Stimulated activated CD8-positive, alpha-beta memory T cell treated with anti-CD3 and anti-CD28 coated beads, Interleukin-4, amount 100 ng/mL, for 1 hour (primary cell): Measurements from ENCODE around the gene DEFB128.

Source experiments
- DNase-seq, 2 donors: peaks; one replicate each; pipeline ENCODE4 v3.0.0-alpha.2; 2020; ENCODE audit warnings: low read depth in 2 of 2, low spot score in 1 of 2

Gene DEFB128

DNA sequence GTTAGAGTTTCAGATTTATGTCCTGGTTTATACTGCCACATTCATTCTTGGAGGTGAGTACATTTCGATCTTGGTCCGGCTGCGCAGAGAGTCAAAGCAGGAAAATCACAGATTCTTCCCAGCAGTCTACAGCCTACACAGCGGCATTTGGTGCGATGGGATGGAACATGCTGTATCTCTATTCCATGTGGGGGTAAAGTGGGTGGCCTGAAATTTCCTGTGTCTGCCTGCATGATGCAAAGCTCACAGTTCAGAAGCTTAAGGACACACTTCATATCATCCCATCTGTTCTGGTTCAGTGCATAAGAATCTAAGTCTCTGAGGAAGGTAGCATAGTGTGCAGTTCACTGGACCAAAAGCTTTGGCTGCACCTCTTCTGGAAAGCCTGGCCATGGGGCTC, 32.4 kb downstream of the DEFB128 start, which contains the start of gene DEFB127:
Gene DEFB127, plus strand, starts transcription at position 301 of the 400 bp plus-strand sequence. Its CDS starts 91 bp downstream, at position 392.
- no peak for DNase-seq

DNA sequence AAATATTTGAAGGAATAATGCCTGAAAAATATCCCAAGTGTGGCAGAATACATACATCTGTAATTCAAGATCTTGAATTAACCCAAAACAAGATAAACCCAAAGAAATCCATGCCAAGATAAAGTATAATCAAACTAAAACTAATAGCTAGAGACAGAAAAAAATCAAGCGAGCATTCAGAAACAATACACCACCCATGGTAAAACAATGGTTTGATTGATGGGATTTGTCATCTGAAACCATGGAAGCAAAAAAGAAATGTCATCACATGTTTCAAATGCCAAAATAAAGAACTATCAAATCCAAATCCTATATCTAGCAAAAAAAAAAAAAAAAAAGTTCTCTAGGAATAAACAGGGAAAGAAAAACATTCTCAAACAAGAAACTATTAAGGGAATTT, 37.4 kb downstream of the DEFB128 start:
- no peak for DNase-seq

DNA sequence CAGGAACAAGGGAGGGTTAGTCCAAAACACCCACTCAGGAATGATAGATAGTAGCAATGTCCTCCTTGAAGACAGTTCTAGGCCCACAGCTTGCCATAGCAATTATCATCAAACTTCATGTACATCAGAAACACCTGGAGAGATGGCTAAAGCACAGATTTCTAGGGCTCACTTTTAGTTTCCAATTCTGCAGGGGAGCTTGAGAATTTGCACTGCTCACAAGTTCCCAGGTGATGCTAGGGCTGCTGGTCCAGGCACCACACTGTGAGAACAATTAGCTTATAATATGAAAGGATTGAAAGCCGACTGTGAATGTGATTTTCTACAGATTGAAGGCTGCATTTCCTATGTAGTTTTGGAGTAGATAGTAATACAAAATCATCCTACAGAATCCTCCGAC, 43.6 kb downstream of the DEFB128 start:
- DNase-seq = no peak

DNA sequence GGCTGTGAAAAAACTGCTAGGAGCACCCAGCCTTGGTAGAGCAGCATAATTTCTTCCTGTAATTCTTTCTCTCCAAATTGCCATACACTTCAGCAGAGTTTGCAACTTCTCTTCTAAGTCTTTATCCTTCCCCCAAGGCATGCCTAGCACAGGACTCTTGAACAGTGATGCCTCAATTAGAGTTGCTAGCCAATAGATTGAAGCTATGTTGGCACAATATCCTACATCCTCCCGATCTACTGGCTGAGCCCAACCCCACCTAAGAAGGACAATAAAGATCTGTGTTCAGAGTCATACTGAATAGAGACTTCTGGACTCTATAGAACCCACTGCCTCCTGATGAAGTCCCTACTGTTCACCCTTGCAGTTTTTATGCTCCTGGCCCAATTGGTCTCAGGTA, 47.2 kb downstream of the DEFB128 start, which contains the start of gene DEFB126:
Gene DEFB126, plus strand, starts transcription at position 301 of the 400 bp plus-strand sequence. Its CDS starts 39 bp downstream, at position 340.
- no peak for DNase-seq
